GM12891 (cell line): Measurements from ENCODE around the gene LYRM4.

Source experiments
- POLR2A ChIP-seq: IDR thresholded peaks from 2 replicates; pipeline ENCODE4 v1.6.1; 2011; ENCODE audit warnings: low read depth, low read length, control low read depth
- POLR2AphosphoS5 ChIP-seq: IDR thresholded peaks from 2 replicates; pipeline ENCODE4 v1.6.1; 2011; ENCODE audit warnings: low read depth, low read length, control low read depth
- SPI1 ChIP-seq: IDR thresholded peaks from 2 replicates; pipeline ENCODE4 v1.6.1; 2011; ENCODE audit warnings: low read depth, low read length, control low read depth
- TAF1 ChIP-seq: IDR thresholded peaks from 2 replicates; pipeline ENCODE4 v1.6.1; 2011; ENCODE audit warnings: low read depth, low read length, control low read depth

GRCh38 chr6:5115168-5115567, 145.6 kb downstream of the LYRM4 start:
- TF ChIP-seq SPI1 = no peak
- no peak for TF ChIP-seq POLR2AphosphoS5
- no peak for TF ChIP-seq POLR2A
- TF ChIP-seq TAF1 = no peak
